NCI-H128 (cell line): ENCODE measurements around the gene MAML3.

Experiments used
- DNase-seq: peaks from one replicate; lab custom pipeline; 2025; ENCODE audit not compliant: unreplicated experiment; lab: John Stamatoyannopoulos, UW

MAML3 gene

GRCh38 chr4:140102421-140102820 is 51.6 kb downstream of the MAML3 start:
- no peak for DNase-seq

- no peak for DNase-seq
Measured at GRCh38 chr4:140100771-140101170, 53.2 kb downstream of the MAML3 start.

GRCh38 chr4:140099983-140100382 is 54.0 kb downstream of the MAML3 start:
- DNase-seq, result no peak

GRCh38 chr4:140098455-140099160 is 55.4 kb downstream of the MAML3 start:
- DNase-seq, result no peak

GRCh38 chr4:140097572-140097971 is 56.4 kb downstream of the MAML3 start:
- no peak for DNase-seq

- DNase-seq, result no peak
Measured at GRCh38 chr4:140096921-140097320, 57.1 kb downstream of the MAML3 start.

GRCh38 chr4:140096483-140096861 is 57.5 kb downstream of the MAML3 start:
- DNase-seq, result no peak

GRCh38 chr4:140095694-140096482 is 58.1 kb downstream of the MAML3 start:
- no peak for DNase-seq

GRCh38 chr4:140094438-140095420 is 59.3 kb downstream of the MAML3 start:
- no peak for DNase-seq

- DNase-seq, result peak; percentile 72
Measured at GRCh38 chr4:140092094-140092851, 61.7 kb downstream of the MAML3 start.

GRCh38 chr4:140091305-140091704 is 62.7 kb downstream of the MAML3 start:
- no peak for DNase-seq

GRCh38 chr4:140090215-140090731 is 63.7 kb downstream of the MAML3 start:
- no peak for DNase-seq

- no peak for DNase-seq
Measured at GRCh38 chr4:140089216-140089615, 64.8 kb downstream of the MAML3 start.

- no peak for DNase-seq
Measured at GRCh38 chr4:140088323-140088967, 65.5 kb downstream of the MAML3 start.

GRCh38 chr4:140085881-140086280 is 68.1 kb downstream of the MAML3 start:
- DNase-seq, result no peak

- DNase-seq, result no peak
Measured at GRCh38 chr4:140085062-140085622, 68.8 kb downstream of the MAML3 start.

- DNase-seq, result no peak
Measured at GRCh38 chr4:140084385-140084784, 69.6 kb downstream of the MAML3 start.

- DNase-seq, result no peak
Measured at GRCh38 chr4:140082391-140082755, 71.6 kb downstream of the MAML3 start.

GRCh38 chr4:140081641-140082390 is 72.2 kb downstream of the MAML3 start:
- DNase-seq, result no peak
